ENCODE data around the gene PCDH10.

Gene PCDH10

GRCh38 chr4:133148690-133149363 is at the start of gene PCDH10:
PCDH10 (plus strand) TSS chr4:133149294; CDS start chr4:133150141, 847 bp downstream.
- peak within 1 kb of the TSS; percentile 47; the same call in 1 of the 2 replicates for H3K4me3 ChIP-seq (ENCODE audit: low read length)
- TF ChIP-seq ZNF274 (IDR thresholded peaks at IDR 0.05; ENCODE audit: low read depth, low read length): no peak

- H3K4me3 ChIP-seq (ENCODE audit: low read length): no peak overlapping the region
- no peak for TF ChIP-seq ZNF274 (IDR thresholded peaks at IDR 0.05; ENCODE audit: low read depth, low read length)
Observed at GRCh38 chr4:133102043-133102442, 47.1 kb upstream of the PCDH10 start.

GRCh38 chr4:133102612-133103409 is 46.3 kb upstream of the PCDH10 start:
- H3K4me3 ChIP-seq (ENCODE audit: low read length): no peak overlapping the region
- TF ChIP-seq ZNF274 (IDR thresholded peaks at IDR 0.05; ENCODE audit: low read depth, low read length): no peak

GRCh38 chr4:133112641-133113040 is 36.5 kb upstream of the PCDH10 start:
- TF ChIP-seq ZNF274 (IDR thresholded peaks at IDR 0.05; ENCODE audit: low read depth, low read length): no peak
- H3K4me3 ChIP-seq (ENCODE audit: low read length): no peak overlapping the region

- H3K4me3 ChIP-seq (ENCODE audit: low read length): no peak overlapping the region
- TF ChIP-seq ZNF274 (IDR thresholded peaks at IDR 0.05; ENCODE audit: low read depth, low read length): no peak
Observed at GRCh38 chr4:133124746-133125145, 24.3 kb upstream of the PCDH10 start.

GRCh38 chr4:133127500-133127899 is 21.6 kb upstream of the PCDH10 start:
- TF ChIP-seq ZNF274 (IDR thresholded peaks at IDR 0.05; ENCODE audit: low read depth, low read length): no peak
- no peak overlapping the region for H3K4me3 ChIP-seq (ENCODE audit: low read length)

- TF ChIP-seq ZNF274 (IDR thresholded peaks at IDR 0.05; ENCODE audit: low read depth, low read length): no peak
- H3K4me3 ChIP-seq (ENCODE audit: low read length): no peak overlapping the region
Observed at GRCh38 chr4:133129237-133129636, 19.9 kb upstream of the PCDH10 start.

- no peak overlapping the region for H3K4me3 ChIP-seq (ENCODE audit: low read length)
- TF ChIP-seq ZNF274 (IDR thresholded peaks at IDR 0.05; ENCODE audit: low read depth, low read length): no peak
Observed at GRCh38 chr4:133130171-133130570, 18.9 kb upstream of the PCDH10 start.

GRCh38 chr4:133131829-133132460 is 17.1 kb upstream of the PCDH10 start:
- no peak overlapping the region for H3K4me3 ChIP-seq (ENCODE audit: low read length)
- no peak for TF ChIP-seq ZNF274 (IDR thresholded peaks at IDR 0.05; ENCODE audit: low read depth, low read length)

- no peak for TF ChIP-seq ZNF274 (IDR thresholded peaks at IDR 0.05; ENCODE audit: low read depth, low read length)
- H3K4me3 ChIP-seq (ENCODE audit: low read length): no peak overlapping the region
Observed at GRCh38 chr4:133136833-133137232, 12.3 kb upstream of the PCDH10 start.

- H3K4me3 ChIP-seq (ENCODE audit: low read length): no peak overlapping the region
- TF ChIP-seq ZNF274 (IDR thresholded peaks at IDR 0.05; ENCODE audit: low read depth, low read length): no peak
Observed at GRCh38 chr4:133137571-133137970, 11.5 kb upstream of the PCDH10 start.

GRCh38 chr4:133143775-133144430 is 5.2 kb upstream of the PCDH10 start:
- no peak for TF ChIP-seq ZNF274 (IDR thresholded peaks at IDR 0.05; ENCODE audit: low read depth, low read length)
- no peak overlapping the region for H3K4me3 ChIP-seq (ENCODE audit: low read length)

- H3K4me3 ChIP-seq (ENCODE audit: low read length): no peak overlapping the region
- TF ChIP-seq ZNF274 (IDR thresholded peaks at IDR 0.05; ENCODE audit: low read depth, low read length): no peak
Observed at GRCh38 chr4:133145241-133145640, 3.9 kb upstream of the PCDH10 start.

All from GM08714 (cell line).